SK-N-SH treated with all-trans-retinoic acid at 6 μM for 48 hours (cell line): ENCODE results near the gene CCT3.

Experiments
- ATAC-seq: fragments of 200-7000 bp; cut with Tn5 transposase; 3 replicates; pipeline ENCODE4 v1.9.1; 2020; ENCODE audit warnings: mild to moderate bottlenecking, moderate library complexity
- ESRRG ChIP-seq: fragments of 250-450 bp; sonication (Bioruptor Pico); IDR thresholded peaks from 2 replicates; pipeline ENCODE4 v1.6.1; 2021; ENCODE audit warnings: mild to moderate bottlenecking
- GLIS3 ChIP-seq: fragments of 250-450 bp; sonication (Bioruptor Pico); IDR thresholded peaks from 2 replicates; pipeline ENCODE4 v1.5.0; 2020; ENCODE audit warnings: mild to moderate bottlenecking, moderate library complexity
- ISL1 ChIP-seq: fragments of 250-450 bp; sonication (Bioruptor Pico); IDR thresholded peaks from 2 replicates; pipeline ENCODE4 v2.1.2; 2022; ENCODE audit warnings: mild to moderate bottlenecking, moderate library complexity
- OSR1 ChIP-seq: fragments of 250-450 bp; sonication (Bioruptor Pico); IDR thresholded peaks from 2 replicates; pipeline ENCODE4 v1.8.0; 2022; ENCODE audit warnings: moderate library complexity, mild to moderate bottlenecking, inconsistent platforms
- PATZ1 ChIP-seq: fragments of 250-450 bp; sonication (Bioruptor Pico); IDR thresholded peaks from 2 replicates; pipeline ENCODE4 v1.8.0; 2020; ENCODE audit warnings: mild to moderate bottlenecking, moderate library complexity, borderline replicate concordance
- PPARA ChIP-seq: fragments of 250-450 bp; sonication (Bioruptor Pico); IDR thresholded peaks from 2 replicates; pipeline ENCODE4 v1.5.0; 2020; ENCODE audit warnings: mild to moderate bottlenecking, borderline replicate concordance
- RARB ChIP-seq: fragments of 250-450 bp; sonication (Bioruptor Pico); IDR thresholded peaks from 2 replicates; pipeline ENCODE4 v1.8.0; 2021; ENCODE audit warnings: mild to moderate bottlenecking, moderate library complexity
- TCF4 ChIP-seq: fragments of 250-450 bp; sonication (Bioruptor Pico); IDR thresholded peaks from 2 replicates; pipeline ENCODE4 v1.8.0; 2021; ENCODE audit warnings: mild to moderate bottlenecking, moderate library complexity, borderline replicate concordance
- TOX ChIP-seq: fragments of 250-450 bp; sonication (Bioruptor Pico); IDR thresholded peaks from 2 replicates; pipeline ENCODE4 v1.8.0; 2021; ENCODE audit warnings: mild to moderate bottlenecking, moderate library complexity, borderline replicate concordance
- ZC3H10 ChIP-seq: fragments of 250-450 bp; sonication (Bioruptor Pico); IDR thresholded peaks from 2 replicates; pipeline ENCODE4 v1.5.1; 2021; ENCODE audit warnings: mild to moderate bottlenecking, moderate library complexity
- ZFP3 ChIP-seq: fragments of 250-450 bp; sonication (Bioruptor Pico); IDR thresholded peaks from 2 replicates; pipeline ENCODE4 v1.5.0; 2020; ENCODE audit warnings: mild to moderate bottlenecking, moderate library complexity
- ZFP30 ChIP-seq: fragments of 450-650 bp; formaldehyde crosslinking; IDR thresholded peaks from 2 replicates; pipeline ENCODE4 v1.5.0; 2022; ENCODE audit warnings: mild to moderate bottlenecking, moderate library complexity
- TF ChIP-seq, protein P1 (sequence below): fragments of 250-450 bp; sonication (Bioruptor Pico); IDR thresholded peaks from 2 replicates; pipeline ENCODE4 v1.8.0; 2021; ENCODE audit warnings: low read depth, mild to moderate bottlenecking, moderate library complexity, borderline replicate concordance
- TF ChIP-seq, protein P2 (sequence below): fragments of 250-450 bp; sonication (Bioruptor Pico); IDR thresholded peaks from 2 replicates; pipeline ENCODE4 v1.5.1; 2020; ENCODE audit warnings: low read depth, mild to moderate bottlenecking, moderate library complexity
- TF ChIP-seq, protein P3 (sequence below): fragments of 250-450 bp; sonication (Bioruptor Pico); IDR thresholded peaks from 2 replicates; pipeline ENCODE4 v1.5.0; 2020; ENCODE audit warnings: mild to moderate bottlenecking, moderate library complexity

CCT3 gene

DNA sequence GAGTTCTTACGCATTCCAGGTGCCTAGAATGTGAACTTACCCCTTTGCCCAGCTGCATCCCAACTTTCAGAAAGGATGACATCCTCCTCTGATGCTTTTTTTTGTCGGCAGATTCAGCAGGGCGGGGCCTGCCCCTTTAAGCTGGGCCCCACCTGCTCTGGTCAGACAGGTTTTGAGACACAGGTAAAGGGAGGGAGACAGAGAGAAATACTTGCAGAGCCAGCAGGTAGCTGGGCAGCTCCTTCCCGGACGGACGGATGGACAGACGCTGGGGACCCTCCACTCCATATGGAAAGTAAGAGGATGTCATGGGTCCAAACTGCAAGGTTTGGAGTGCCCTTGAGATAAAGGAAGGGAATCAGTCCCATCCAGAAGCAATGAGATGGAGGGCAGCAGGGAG, 54.0 kb downstream of the CCT3 start, which contains the start of gene TMEM79 (continued):
- TF ChIP-seq, protein P1, sequence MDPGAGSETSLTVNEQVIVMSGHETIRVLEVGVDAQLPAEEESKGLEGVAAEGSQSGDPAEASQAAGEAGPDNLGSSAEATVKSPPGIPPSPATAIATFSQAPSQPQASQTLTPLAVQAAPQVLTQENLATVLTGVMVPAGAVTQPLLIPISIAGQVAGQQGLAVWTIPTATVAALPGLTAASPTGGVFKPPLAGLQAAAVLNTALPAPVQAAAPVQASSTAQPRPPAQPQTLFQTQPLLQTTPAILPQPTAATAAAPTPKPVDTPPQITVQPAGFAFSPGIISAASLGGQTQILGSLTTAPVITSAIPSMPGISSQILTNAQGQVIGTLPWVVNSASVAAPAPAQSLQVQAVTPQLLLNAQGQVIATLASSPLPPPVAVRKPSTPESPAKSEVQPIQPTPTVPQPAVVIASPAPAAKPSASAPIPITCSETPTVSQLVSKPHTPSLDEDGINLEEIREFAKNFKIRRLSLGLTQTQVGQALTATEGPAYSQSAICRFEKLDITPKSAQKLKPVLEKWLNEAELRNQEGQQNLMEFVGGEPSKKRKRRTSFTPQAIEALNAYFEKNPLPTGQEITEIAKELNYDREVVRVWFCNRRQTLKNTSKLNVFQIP (CRISPR knock-in tag) = no peak
- TF ChIP-seq RARB (CRISPR knock-in tag) = no peak
- TF ChIP-seq GLIS3 (CRISPR knock-in tag) = no peak
- TF ChIP-seq, protein P2, sequence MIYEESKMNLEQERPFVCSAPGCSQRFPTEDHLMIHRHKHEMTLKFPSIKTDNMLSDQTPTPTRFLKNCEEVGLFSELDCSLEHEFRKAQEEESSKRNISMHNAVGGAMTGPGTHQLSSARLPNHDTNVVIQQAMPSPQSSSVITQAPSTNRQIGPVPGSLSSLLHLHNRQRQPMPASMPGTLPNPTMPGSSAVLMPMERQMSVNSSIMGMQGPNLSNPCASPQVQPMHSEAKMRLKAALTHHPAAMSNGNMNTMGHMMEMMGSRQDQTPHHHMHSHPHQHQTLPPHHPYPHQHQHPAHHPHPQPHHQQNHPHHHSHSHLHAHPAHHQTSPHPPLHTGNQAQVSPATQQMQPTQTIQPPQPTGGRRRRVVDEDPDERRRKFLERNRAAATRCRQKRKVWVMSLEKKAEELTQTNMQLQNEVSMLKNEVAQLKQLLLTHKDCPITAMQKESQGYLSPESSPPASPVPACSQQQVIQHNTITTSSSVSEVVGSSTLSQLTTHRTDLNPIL = no peak

DNA sequence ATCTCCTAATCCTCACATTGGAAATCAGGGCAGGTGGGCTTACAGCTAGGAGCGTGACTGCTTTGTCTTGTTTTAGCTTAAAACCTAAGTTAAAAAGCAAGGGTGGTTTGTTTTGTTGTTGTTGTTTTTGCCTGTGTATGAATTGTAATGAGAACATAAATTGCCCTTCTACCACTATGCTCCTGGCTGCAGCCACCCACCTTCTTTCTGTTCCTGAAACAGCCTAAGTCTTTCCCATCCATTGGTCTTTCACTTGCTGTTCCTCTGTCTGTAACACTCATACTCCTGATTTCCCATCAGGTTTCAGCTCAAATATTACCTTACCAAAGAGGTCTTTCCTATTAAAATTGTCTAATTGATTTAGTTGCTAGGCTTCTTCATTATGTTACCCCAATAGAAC, 54.6 kb downstream of the CCT3 start:
- TF ChIP-seq PATZ1 (CRISPR knock-in tag) = no peak
- TF ChIP-seq, protein P1 (CRISPR knock-in tag) = no peak
- no peak for TF ChIP-seq ZFP3 (CRISPR knock-in tag)
- no peak for ATAC-seq

DNA sequence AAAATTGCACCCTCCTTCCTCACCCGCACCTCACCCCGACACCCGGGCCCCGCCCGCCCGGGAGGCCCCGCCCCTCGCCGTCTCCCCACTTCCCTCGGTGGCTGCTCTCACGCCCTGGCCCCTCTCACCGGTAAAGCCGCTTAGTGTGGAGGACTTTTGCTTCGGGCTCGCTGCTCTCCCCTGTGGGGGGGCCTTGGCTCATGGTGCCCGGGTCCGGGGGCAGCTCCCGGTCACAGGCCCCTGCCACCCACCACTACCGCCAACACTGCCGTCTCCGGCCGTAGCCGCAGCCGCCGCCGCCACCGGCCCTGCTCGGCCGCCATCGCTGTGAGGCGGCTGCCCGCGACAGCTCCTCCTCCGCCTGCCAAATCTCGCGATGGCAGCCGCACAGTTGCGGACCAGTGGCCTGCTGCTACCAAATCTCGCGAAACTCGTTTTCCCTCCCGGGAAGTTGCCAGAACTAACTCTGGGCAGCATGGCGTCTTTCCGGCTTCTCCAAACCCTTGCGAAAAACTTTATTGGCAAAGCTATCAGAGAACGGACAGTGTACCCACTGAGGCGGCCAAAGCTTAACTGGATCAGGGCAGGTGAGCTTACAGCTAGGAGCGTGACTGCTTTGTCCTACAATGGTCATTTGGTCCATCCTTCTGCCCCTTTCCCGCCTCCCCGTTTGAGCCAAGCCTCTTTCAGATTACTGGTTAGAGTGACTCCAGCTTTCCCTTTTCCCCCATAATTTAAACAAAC, 55.4 kb downstream of the CCT3 start, which contains the start of gene SMG5:
TSS of gene SMG5 (minus strand) at position 347 of the 744 bp plus-strand sequence. CDS start at position 202, 145 bp downstream.
- ATAC-seq = peak; percentile 96
- no peak for TF ChIP-seq ISL1
- TF ChIP-seq ZC3H10 = peak; percentile 84

- peak; percentile 7 for ATAC-seq
- TF ChIP-seq, protein P1 (CRISPR knock-in tag) = no peak
- no peak for TF ChIP-seq PPARA (CRISPR knock-in tag)
- TF ChIP-seq ESRRG (CRISPR knock-in tag) = no peak
- no peak for TF ChIP-seq TCF4
- no peak for TF ChIP-seq RARB (CRISPR knock-in tag)
Observed at GRCh38 chr1:156281693-156282478, 56.2 kb downstream of the CCT3 start.

DNA sequence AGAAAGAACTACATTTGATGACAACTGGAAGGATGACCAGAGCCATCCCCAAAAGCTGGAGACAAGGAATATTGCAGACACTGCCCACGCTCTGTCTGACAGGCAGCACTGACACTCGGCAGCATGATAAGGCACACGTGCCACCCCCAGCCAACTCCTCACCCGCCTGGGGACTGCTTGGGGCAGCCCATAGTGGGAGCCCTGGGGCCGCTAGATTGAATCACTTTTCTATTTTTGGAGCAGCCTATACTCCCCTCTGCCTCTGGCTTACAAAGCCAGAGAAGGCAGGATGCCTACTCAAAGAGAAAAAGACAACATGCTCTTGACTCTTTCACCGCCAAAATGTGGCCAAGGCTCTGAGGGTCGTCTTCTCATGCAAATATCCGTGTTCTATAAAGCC, 56.8 kb downstream of the CCT3 start:
- ATAC-seq = peak; percentile 24
- TF ChIP-seq ISL1 (no peak), ZFP30 (no peak), PPARA (CRISPR knock-in tag) (no peak), TOX (no peak), TCF4 (no peak), OSR1 (CRISPR knock-in tag) (no peak), PATZ1 (CRISPR knock-in tag) (no peak)
- TF ChIP-seq, protein P1 (CRISPR knock-in tag) = no peak
- TF ChIP-seq, protein P3, sequence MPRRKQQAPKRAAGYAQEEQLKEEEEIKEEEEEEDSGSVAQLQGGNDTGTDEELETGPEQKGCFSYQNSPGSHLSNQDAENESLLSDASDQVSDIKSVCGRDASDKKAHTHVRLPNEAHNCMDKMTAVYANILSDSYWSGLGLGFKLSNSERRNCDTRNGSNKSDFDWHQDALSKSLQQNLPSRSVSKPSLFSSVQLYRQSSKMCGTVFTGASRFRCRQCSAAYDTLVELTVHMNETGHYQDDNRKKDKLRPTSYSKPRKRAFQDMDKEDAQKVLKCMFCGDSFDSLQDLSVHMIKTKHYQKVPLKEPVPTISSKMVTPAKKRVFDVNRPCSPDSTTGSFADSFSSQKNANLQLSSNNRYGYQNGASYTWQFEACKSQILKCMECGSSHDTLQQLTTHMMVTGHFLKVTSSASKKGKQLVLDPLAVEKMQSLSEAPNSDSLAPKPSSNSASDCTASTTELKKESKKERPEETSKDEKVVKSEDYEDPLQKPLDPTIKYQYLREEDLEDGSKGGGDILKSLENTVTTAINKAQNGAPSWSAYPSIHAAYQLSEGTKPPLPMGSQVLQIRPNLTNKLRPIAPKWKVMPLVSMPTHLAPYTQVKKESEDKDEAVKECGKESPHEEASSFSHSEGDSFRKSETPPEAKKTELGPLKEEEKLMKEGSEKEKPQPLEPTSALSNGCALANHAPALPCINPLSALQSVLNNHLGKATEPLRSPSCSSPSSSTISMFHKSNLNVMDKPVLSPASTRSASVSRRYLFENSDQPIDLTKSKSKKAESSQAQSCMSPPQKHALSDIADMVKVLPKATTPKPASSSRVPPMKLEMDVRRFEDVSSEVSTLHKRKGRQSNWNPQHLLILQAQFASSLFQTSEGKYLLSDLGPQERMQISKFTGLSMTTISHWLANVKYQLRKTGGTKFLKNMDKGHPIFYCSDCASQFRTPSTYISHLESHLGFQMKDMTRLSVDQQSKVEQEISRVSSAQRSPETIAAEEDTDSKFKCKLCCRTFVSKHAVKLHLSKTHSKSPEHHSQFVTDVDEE (CRISPR knock-in tag) = no peak
